IMR-90 (cell line): ENCODE data around the gene C10orf105. TPM values are rescaled to one million over a fixed set of nuclear protein-coding genes. Genes with fewer than 3 reads are reported as not detected.

Experiments used
- ATAC-seq: fragments of 200-7000 bp; cut with Tn5 transposase; 2 replicates; pipeline ENCODE4 v1.9.1; 2020; ENCODE audit warnings: low read depth, mild to moderate bottlenecking, moderate library complexity
- BruUV-seq: library from RNA; stranded (reverse); fragments of 400-500 nt; replicated peaks from 2 replicates; lab custom pipeline; 2021; lab: Mats Ljungman, UMichigan
- CTCF ChIA-PET: fragments of 300-600 bp; formaldehyde crosslinking; extraction: SDS; loops from one replicate; lab custom pipeline; 2021; ENCODE audit warnings: antibody characterized with exemption; lab: Yijun Ruan, JAX
- POLR2A ChIA-PET: fragments of 300-600 bp; sonication (Branson Sonifier 250); formaldehyde crosslinking; loops from one replicate; lab custom pipeline; 2022; ENCODE audit warnings: antibody characterized with exemption; ENCODE audit not compliant: unreplicated experiment; lab: Charles Lee
- DNase-seq: peaks from one replicate; pipeline ENCODE4 v3.0.0; 2013
- H2AFZ ChIP-seq: replicated peaks from 2 replicates; pipeline ENCODE3; 2013; ENCODE audit warnings: low read length, mild to moderate bottlenecking; ENCODE audit not compliant: poor library complexity
- H2AK5ac ChIP-seq: 2 replicates; pipeline ENCODE4 v1.6.1; 2013; ENCODE audit warnings: low read depth, low read length, inconsistent platforms
- H2AK9ac ChIP-seq: replicated peaks from 2 replicates; pipeline ENCODE3; 2013; ENCODE audit warnings: mild to moderate bottlenecking, low read depth, low read length, moderate library complexity; ENCODE audit not compliant: poor library complexity
- H2BK120ac ChIP-seq: 2 replicates; pipeline ENCODE4 v1.6.1; 2013; ENCODE audit warnings: low read depth, low read length, inconsistent platforms
- H2BK15ac ChIP-seq: 3 replicates; pipeline ENCODE4 v1.6.1; 2013; ENCODE audit warnings: low read depth, low read length, inconsistent platforms
- H2BK20ac ChIP-seq: 2 replicates; pipeline ENCODE4 v1.6.1; 2013; ENCODE audit warnings: low read depth, mild to moderate bottlenecking, inconsistent platforms, low read length, moderate library complexity
- H2BK5ac ChIP-seq: 2 replicates; pipeline ENCODE4 v1.6.1; 2013; ENCODE audit warnings: mild to moderate bottlenecking, low read depth, low read length, inconsistent platforms; ENCODE audit not compliant: poor library complexity, severe bottlenecking
- H3K14ac ChIP-seq: replicated peaks from 2 replicates; pipeline ENCODE4 v1.6.1; 2013; ENCODE audit warnings: low read depth, low read length, inconsistent platforms
- H3K18ac ChIP-seq: 2 replicates; pipeline ENCODE4 v1.6.1; 2013; ENCODE audit warnings: low read depth, low read length, control low read depth
- H3K23ac ChIP-seq: 2 replicates; pipeline ENCODE4 v1.6.1; 2013; ENCODE audit warnings: low read depth, low read length, inconsistent platforms
- H3K27ac ChIP-seq: 2 replicates; pipeline ENCODE4 v1.5.1; 2013; ENCODE audit warnings: mild to moderate bottlenecking, control low read depth, low read length; ENCODE audit not compliant: insufficient read depth
- H3K27me3 ChIP-seq: 2 replicates; pipeline ENCODE4 v1.6.1; 2013; ENCODE audit warnings: low read length; ENCODE audit not compliant: control insufficient read depth, insufficient read depth
- H3K36me3 ChIP-seq: 2 replicates; pipeline ENCODE4 v1.6.1; 2013; ENCODE audit warnings: low read length, mixed read lengths; ENCODE audit not compliant: control insufficient read depth, insufficient read depth
- H3K4ac ChIP-seq: 2 replicates; pipeline ENCODE4 v1.6.1; 2013; ENCODE audit warnings: low read depth, low read length, inconsistent platforms
- H3K4me1 ChIP-seq: 2 replicates; pipeline ENCODE4 v1.6.1; 2013; ENCODE audit warnings: low read length, mixed read lengths; ENCODE audit not compliant: control insufficient read depth, insufficient read depth
- H3K4me2 ChIP-seq: 2 replicates; pipeline ENCODE4 v1.6.1; 2013; ENCODE audit warnings: low read depth, mild to moderate bottlenecking, control low read depth, low read length, moderate library complexity
- H3K4me3 ChIP-seq: 2 replicates; pipeline ENCODE4 v1.5.1; 2013; ENCODE audit warnings: low read depth, mild to moderate bottlenecking, control low read depth, low read length, moderate library complexity; ENCODE audit not compliant: insufficient read depth
- H3K56ac ChIP-seq: 2 replicates; pipeline ENCODE4 v1.6.1; 2013; ENCODE audit warnings: low read length, inconsistent platforms; ENCODE audit not compliant: insufficient read depth; ENCODE audit errors: extremely low read depth
- H3K79me1 ChIP-seq, 2 experiments: 2 replicates each; pipeline ENCODE4 v1.6.1; 2013; ENCODE audit warnings: low read length in 2 of 2, inconsistent platforms in 1 of 2, low read depth in 1 of 2
- H3K9ac ChIP-seq: 2 replicates; pipeline ENCODE4 v1.6.1; 2013; ENCODE audit warnings: low read depth, low read length, control low read depth
- H3K9me1 ChIP-seq: 2 replicates; pipeline ENCODE4 v1.6.1; 2013; ENCODE audit warnings: low read length, inconsistent platforms; ENCODE audit not compliant: insufficient read depth
- H3K9me3 ChIP-seq: 2 replicates; pipeline ENCODE4 v1.6.1; 2013; ENCODE audit warnings: low read length; ENCODE audit not compliant: control insufficient read depth, insufficient read depth
- H4K20me1 ChIP-seq: 2 replicates; pipeline ENCODE4 v1.6.1; 2013; ENCODE audit warnings: low read length, inconsistent platforms; ENCODE audit not compliant: insufficient read depth
- H4K5ac ChIP-seq: 2 replicates; pipeline ENCODE4 v1.6.1; 2013; ENCODE audit warnings: mild to moderate bottlenecking, low read depth, low read length, control low read depth
- H4K8ac ChIP-seq, 2 experiments: 2 replicates each; pipeline ENCODE4 v1.6.1; 2013; ENCODE audit warnings: low read depth in 2 of 2, low read length in 2 of 2, control low read depth in 1 of 2, inconsistent platforms in 1 of 2
- H4K91ac ChIP-seq: 2 replicates; pipeline ENCODE4 v1.6.1; 2013; ENCODE audit warnings: low read depth, low read length, inconsistent platforms; ENCODE audit not compliant: insufficient read depth
- BHLHE40 ChIP-seq: fragments of 150-350 bp; IDR thresholded peaks from 2 replicates; pipeline ENCODE4 v1.6.1; 2016; ENCODE audit warnings: mild to moderate bottlenecking, low read depth, low read length
- CHD1 ChIP-seq: IDR thresholded peaks from 2 replicates; pipeline ENCODE4 v1.6.1; 2012; ENCODE audit warnings: low read depth, low read length, improper control_type of control experiment
- FOS ChIP-seq: fragments of 150-350 bp; IDR thresholded peaks from 2 replicates; pipeline ENCODE4 v1.6.1; 2016; ENCODE audit warnings: low read depth, low read length
- MAFK ChIP-seq: IDR thresholded peaks from 2 replicates; pipeline ENCODE4 v1.6.1; 2012; ENCODE audit warnings: low read depth, low read length, improper control_type of control experiment
- NFE2L2 ChIP-seq: fragments of 150-350 bp; IDR thresholded peaks from 2 replicates; pipeline ENCODE4 v1.6.1; 2016; ENCODE audit warnings: low read depth, mild to moderate bottlenecking, low read length
- POLR2A ChIP-seq: IDR thresholded peaks from 2 replicates; pipeline ENCODE4 v1.6.1; 2012; ENCODE audit warnings: mild to moderate bottlenecking, low read depth, low read length
- RFX5 ChIP-seq: IDR thresholded peaks from 2 replicates; pipeline ENCODE4 v1.8.0; 2012; ENCODE audit warnings: low read depth, mild to moderate bottlenecking, low read length, moderate library complexity
- SMC3 ChIP-seq: fragments of 150-350 bp; IDR thresholded peaks from 2 replicates; pipeline ENCODE4 v1.6.1; 2016; ENCODE audit warnings: low read depth, mild to moderate bottlenecking, antibody characterized with exemption, low read length, moderate library complexity
- WGBS, 2 experiments: methylation state at CpG; one replicate each; pipeline versions ENCODE4 v1.1.5 to v1.1.7; 2013; ENCODE audit warnings: missing lambda C conversion rate in 2 of 2; ENCODE audit not compliant: insufficient read length in 1 of 2; ENCODE audit errors: extremely low coverage in 2 of 2; 5-methylcytosine and 5-hydroxymethylcytosine counted together
- dilution Hi-C: fragments of 300-500 bp; cut with HindIII; formaldehyde crosslinking; loops from one replicate; pipeline ENCODE4 v1.14.3; 2018; ENCODE audit warnings: low sequenced_read_pairs; ENCODE audit not compliant: unreplicated experiment
- in situ Hi-C: fragments of 300-500 bp; cut with MboI; formaldehyde crosslinking; loops from 3 replicates; pipeline ENCODE4 v1.14.3; 2019; ENCODE audit warnings: low sequenced_read_pairs, inconsistent platforms, mixed read lengths
- intact Hi-C: fragments of 100-400 bp; cut with micrococcal nuclease; formaldehyde crosslinking; loops from 2 replicates; pipeline ENCODE4 v1.10.0; 2022
- polyA plus RNA-seq, 3 experiments: library from polyadenylated mRNA; depleted of rRNA; stranded (reverse); fragments of >200 nt; gene quantifications; 2 replicates each; pipeline ENCODE4 v1.2.3, GENCODE V29; 2012; ENCODE audit warnings: low replicate concordance in 1 of 3
- total RNA-seq: library from RNA; depleted of rRNA; stranded (reverse); fragments of >200 nt; gene quantifications from 2 replicates; pipeline ENCODE4 v1.2.3, GENCODE V29; 2012
- TF ChIP-seq, protein P1 (sequence below): fragments of 150-350 bp; IDR thresholded peaks from 2 replicates; pipeline ENCODE4 v1.6.1; 2017; ENCODE audit warnings: mild to moderate bottlenecking, antibody characterized with exemption, low read length, low read depth
- TF ChIP-seq, protein P2 (sequence below): conservative IDR thresholded peaks from 2 replicates; pipeline ENCODE4 v1.5.1; 2012; ENCODE audit warnings: mild to moderate bottlenecking, low read depth, low read length, improper control_type of control experiment

The C10orf105 gene
- total and polyA plus RNA-seq, 2 of the 4 experiments (the other 2 are of a cell fraction): under 0.01 TPM; not detected in 1

DNA sequence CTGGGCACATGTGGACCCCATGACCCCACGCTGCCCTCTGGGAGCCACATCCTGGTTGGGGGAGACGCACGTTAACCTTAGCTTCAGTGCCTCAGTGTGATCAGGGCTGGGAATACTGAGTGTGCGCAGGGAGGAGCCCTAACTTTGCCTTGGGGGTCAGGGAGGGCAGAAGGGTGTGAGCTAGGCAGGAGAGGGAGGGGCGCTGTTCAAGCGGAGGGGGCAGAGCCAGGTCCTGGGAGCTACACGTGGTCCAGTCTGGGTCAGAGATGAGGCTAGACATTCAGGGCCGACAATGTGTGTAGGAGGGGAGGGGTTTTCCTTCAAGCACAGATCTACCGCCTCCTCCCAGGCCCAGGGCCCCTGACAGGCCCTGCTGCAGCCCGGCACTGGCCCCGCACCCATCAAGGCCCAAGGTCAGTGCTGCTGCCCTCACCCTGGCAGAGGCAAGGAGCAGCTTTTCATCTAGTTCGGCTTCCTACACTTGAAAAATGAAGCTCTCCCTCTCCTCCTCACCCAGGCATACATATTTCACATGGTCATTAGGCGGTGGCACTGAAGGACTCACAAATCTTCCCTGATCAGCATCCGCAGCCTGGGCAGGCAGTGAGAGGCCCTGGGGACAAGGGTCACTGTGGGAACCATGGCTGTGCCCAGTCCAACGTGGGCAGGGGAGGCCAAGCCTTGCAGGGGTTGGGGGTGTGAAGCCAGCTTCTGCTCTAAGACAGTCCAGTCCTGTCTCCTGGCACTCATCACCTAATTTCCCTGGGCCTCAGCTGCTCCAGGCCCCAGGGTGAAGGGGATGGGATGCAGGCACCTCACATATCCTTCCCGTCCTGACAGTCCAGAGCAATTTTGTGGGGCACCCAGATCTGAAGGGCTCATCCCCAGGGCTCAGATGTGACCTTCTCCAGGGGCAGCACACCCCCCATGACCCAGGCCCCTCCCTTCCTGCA lies 47.3 kb downstream of the C10orf105 start:
- Histone ChIP-seq H3K27ac (no peak overlapping the region), H3K4ac (no peak overlapping the region), H2AK5ac (no peak overlapping the region), H3K23ac (no peak overlapping the region), H4K20me1 (no peaks in the 10 kb centered on the region), H2BK5ac (no peak overlapping the region), H3K79me1 (no peaks in the 10 kb centered on the region), H3K18ac (no peak overlapping the region), H3K9me3 (no peaks in the 10 kb centered on the region), H2BK120ac (no peak overlapping the region), H4K5ac (no peak overlapping the region), H2BK15ac (no peak overlapping the region), H4K8ac (no peak overlapping the region), H3K4me1 (no peaks in the 10 kb centered on the region), H3K14ac (no peak overlapping the region), H2AK9ac (peak overlapping the region; percentile 55), H3K27me3 (peaks cover 54% of the 10 kb centered on the region), H4K91ac (no peak overlapping the region), H2AFZ (no peak overlapping the region), H3K36me3 (no peaks in the 10 kb centered on the region), H2BK20ac (no peak overlapping the region), H3K9ac (no peak overlapping the region), H3K4me2 (no peak overlapping the region), H3K56ac (no peak overlapping the region), H3K4me3 (no peak overlapping the region), H3K9me1 (no peaks in the 10 kb centered on the region)
- in situ Hi-C loops (no loop called here), dilution Hi-C loops (no loop called here), intact Hi-C loops (no loop called here)
- TF ChIP-seq NFE2L2: no peak
- TF ChIP-seq POLR2A: no peak
- TF ChIP-seq FOS: no peak
- TF ChIP-seq, protein P1, sequence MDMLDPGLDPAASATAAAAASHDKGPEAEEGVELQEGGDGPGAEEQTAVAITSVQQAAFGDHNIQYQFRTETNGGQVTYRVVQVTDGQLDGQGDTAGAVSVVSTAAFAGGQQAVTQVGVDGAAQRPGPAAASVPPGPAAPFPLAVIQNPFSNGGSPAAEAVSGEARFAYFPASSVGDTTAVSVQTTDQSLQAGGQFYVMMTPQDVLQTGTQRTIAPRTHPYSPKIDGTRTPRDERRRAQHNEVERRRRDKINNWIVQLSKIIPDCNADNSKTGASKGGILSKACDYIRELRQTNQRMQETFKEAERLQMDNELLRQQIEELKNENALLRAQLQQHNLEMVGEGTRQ: no peak
- TF ChIP-seq MAFK: no peak
- no peak for TF ChIP-seq RFX5
- TF ChIP-seq CHD1: no peak
- TF ChIP-seq SMC3: no peak
- TF ChIP-seq, protein P2, sequence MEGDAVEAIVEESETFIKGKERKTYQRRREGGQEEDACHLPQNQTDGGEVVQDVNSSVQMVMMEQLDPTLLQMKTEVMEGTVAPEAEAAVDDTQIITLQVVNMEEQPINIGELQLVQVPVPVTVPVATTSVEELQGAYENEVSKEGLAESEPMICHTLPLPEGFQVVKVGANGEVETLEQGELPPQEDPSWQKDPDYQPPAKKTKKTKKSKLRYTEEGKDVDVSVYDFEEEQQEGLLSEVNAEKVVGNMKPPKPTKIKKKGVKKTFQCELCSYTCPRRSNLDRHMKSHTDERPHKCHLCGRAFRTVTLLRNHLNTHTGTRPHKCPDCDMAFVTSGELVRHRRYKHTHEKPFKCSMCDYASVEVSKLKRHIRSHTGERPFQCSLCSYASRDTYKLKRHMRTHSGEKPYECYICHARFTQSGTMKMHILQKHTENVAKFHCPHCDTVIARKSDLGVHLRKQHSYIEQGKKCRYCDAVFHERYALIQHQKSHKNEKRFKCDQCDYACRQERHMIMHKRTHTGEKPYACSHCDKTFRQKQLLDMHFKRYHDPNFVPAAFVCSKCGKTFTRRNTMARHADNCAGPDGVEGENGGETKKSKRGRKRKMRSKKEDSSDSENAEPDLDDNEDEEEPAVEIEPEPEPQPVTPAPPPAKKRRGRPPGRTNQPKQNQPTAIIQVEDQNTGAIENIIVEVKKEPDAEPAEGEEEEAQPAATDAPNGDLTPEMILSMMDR: no peak
- no peak for TF ChIP-seq BHLHE40
- BruUV-seq: no TSS peak
- whole genome bisulfite sequencing, 2 experiments: 38% methylated on average over 4 of the region's 16 CpGs; no CpG with 5 or more reads in 1 of the 2 experiments
- no peak for ATAC-seq
- DNase-seq: no peak
- CTCF ChIA-PET: no interaction called here
- POLR2A ChIA-PET: no interaction called here
